Activated effector memory CD4-positive, alpha-beta T cell treated with Interleukin-2 at 50 U/mL for 16 hours (primary cell): Measurements from ENCODE around the gene NEU3.
"Not testable (repeated sequence)": the region's sequence is repeated elsewhere in the genome, so short reads cannot be mapped to it uniquely, and the experiment has no call there.

ENCODE experiments used
- DNase-seq: peaks from one replicate; pipeline ENCODE4 v3.0.0-alpha.2; 2020

The NEU3 gene

DNA sequence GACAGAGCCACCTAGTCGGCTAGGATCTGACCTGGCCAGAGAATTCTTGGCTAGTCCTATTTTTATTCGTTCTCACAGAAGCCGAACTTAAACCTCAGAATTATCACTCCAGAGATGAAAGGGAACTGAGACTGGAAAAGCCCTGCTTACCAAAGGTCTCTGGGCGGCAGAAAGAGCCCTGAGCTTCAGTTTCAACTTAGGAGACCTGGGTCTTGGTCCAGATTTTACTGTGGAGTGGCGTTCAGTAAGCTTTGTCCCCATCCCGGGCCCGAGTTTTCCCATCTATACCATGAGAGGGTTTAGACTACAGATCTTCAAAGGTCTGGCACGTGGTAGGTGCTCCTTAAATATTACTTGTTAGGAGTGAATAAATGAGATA, 516 bp downstream of the NEU3 start:
- no peak for DNase-seq

DNA sequence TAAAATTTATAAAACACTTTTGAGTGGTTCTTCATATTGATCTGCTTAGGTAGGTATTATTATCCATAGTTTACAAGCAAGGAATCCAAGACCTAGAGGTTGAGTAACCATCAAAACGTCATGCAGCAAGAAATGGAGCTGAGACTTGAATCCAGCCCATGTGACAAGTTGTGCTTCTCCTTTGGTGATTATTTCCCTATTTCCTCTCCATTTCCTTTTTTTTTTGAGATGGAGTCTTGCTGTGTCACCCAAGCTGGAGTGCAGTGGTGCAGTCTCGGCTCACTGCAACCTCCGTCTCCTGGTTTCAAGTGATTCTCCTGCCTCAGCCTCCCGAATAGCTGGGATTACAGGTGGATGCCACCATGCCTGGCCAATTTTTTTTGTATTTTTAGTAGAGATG, 1.4 kb downstream of the NEU3 start:
- DNase-seq, result not testable (repeated sequence)

GRCh38 chr11:74990941-74991340, 2.2 kb downstream of the NEU3 start:
- no peak for DNase-seq

- DNase-seq, result no peak
These were observed 4.1 kb downstream of the NEU3 start for GRCh38 chr11:74992852-74993251.

- no peak for DNase-seq
These were observed 12.2 kb downstream of the NEU3 start for GRCh38 chr11:75000975-75001354.

DNA sequence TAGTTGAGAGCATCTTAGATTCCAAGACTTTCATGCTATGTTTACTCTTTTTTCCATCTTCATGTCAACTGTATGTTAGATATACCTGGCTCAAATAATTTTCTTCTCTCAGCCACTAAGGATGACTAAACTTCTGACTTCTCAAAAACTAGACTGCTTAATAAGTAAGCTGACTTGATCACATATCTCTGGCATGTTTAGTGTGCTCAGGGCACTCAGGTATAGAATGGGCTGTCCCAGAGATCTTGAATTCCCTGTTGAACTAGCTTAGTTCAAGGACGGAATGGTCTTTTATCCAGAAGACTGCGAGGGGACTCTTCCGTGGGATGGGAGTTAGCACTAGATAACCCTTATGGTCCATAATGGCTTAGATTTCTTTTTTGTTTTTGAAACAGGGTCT, 13.0 kb downstream of the NEU3 start:
- DNase-seq, result no peak

DNA sequence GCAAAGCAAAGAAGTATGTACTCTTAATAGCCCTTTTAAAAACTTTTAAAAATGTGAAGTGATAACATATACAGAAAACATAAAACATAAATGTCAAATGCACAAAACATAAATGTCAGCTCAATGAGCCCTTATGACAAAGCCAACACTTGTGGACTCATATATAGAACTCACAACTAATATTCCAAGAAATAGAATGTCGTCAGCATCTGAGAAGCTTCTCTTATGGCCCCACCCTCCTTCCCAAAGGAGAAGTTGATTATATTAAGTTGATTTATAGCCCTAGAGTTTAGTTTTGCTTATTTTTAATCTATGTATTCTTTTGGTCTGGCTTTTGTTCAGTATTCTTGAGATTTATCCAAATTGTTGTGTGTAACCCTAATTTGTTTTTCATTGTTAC, 13.8 kb downstream of the NEU3 start:
- no peak for DNase-seq

- DNase-seq, result no peak
These were observed 15.5 kb downstream of the NEU3 start for GRCh38 chr11:75004215-75004614.

- DNase-seq, result no peak
These were observed 22.6 kb downstream of the NEU3 start for GRCh38 chr11:75011357-75011756.

GRCh38 chr11:75011872-75012271, 23.1 kb downstream of the NEU3 start:
- no peak for DNase-seq

- DNase-seq, result no peak
These were observed 24.3 kb downstream of the NEU3 start for GRCh38 chr11:75013051-75013450.

DNA sequence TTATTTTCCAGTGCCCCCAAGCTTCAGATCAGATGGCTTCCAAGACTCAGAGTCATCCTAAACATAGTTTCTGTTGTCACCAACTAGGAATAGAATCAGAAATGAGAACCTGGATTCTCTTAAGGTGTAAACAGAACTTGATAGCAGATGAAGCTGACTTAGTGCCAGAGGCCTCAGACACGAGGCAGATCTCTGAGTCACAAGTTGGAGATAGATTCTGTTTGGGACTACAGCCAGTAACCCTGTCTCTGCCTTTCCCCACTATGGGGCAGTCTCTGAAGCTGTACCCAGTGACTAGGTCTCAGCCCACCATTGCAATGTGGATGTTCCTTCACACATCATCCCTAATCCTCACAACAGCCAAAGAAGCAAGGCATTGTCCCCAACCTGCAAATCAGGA, 25.4 kb downstream of the NEU3 start:
- no peak for DNase-seq

DNA sequence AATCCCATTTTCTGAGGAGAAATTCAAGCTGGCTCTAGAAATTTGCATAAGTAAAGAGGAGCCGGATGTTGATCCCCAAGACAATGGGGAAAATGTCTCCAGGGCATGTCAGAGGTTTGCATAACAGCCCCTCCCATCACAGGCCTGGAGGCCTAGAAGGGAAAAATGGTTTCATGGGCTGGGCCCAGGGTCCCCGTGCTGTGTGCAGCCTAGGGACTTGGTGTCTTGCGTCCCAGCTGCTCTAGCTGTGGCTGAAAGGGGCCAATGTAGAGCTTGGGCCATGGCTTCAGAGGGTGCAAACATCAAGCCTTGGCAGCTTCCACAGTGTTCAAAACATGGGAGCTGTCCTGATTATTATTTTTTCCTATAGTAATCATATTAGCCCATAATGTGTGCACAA, 30.5 kb downstream of the NEU3 start:
- not testable (repeated sequence) for DNase-seq

GRCh38 chr11:75020328-75020727, 31.6 kb downstream of the NEU3 start:
- not testable (repeated sequence) for DNase-seq

DNA sequence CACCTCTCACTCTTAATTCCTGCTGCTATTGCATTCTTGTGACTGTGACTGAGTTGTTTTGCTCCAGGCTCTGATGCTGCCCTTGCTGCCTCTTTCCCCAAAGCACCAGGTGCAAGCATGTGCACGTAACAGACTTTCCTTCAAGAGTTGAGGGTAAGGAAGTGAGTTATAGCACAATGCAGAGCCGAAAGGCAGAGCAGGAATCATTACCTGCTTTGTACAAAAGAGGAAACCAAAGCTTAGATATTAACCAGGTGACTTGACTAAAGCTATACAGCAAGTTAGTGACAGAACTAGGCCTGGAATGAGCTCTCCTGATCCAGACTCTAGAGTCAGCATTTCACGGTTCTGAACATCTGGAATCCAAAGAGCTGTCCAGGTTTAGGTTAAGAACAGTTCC, 33.6 kb downstream of the NEU3 start:
- DNase-seq, result no peak

DNA sequence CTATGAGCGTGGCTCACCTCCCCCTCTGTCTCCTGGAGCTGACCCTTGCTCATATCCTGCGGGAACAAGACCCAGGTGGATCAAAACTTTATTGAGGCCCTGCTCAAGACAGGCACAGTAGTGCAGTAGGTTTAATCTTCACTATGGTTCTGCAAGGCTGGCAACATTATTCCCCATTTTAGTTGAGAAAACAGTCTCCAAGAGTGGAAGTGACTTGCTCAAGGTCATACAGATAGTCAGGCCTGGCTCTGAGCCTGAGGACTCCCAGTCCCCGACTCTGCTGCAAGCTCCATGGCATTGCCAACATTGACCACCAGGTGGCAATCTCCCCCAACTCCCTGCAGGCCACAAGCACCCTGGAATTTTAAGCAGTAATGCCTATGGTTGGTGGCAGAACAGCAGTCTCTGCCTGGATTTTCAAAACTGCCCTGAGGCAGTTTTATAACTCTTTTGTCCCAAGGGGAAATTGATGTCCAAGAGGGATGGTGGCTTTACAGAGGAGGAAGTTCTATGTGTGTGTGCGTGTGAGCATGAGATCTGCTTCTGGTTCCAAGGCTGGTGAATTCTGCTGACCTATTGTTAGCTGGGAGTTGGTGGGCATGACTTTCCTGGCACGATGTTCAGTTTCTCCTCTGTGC, 34.1 kb downstream of the NEU3 start:
- DNase-seq, result peak; percentile 61

DNA sequence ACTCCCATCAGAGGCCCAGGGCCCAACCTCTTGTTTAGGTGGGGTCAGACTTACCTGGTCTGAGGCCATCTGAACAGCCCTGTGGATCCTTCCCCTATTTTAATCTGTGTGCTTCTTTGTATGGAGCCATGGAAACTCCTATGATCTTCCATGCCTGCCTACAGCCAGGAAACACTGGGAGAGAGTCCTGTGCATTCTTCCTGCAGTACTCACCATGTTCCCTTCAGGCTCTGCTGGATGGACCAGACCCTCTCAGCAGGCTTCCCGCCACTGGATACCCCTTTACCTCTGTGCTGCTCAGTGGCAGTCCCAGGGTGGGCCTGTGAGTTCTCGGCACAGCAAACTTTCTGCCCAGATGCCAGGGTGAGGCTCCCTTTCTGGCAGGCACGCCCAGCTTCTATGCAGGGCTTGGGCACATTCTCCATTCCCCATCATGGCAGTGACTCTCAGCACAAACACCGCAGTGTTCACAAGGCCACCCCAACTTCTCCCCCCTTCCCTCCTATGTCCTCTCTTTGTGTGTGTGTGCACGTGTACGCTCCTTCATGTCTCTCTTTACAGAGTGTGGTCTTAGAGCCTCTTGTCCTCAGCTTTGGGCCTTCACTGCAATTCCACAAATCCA, 34.8 kb downstream of the NEU3 start:
- DNase-seq, result no peak

GRCh38 chr11:75024068-75024449, 35.3 kb downstream of the NEU3 start:
- DNase-seq, result no peak

GRCh38 chr11:75024764-75025211, 36.1 kb downstream of the NEU3 start:
- no peak for DNase-seq

- no peak for DNase-seq
These were observed 36.8 kb downstream of the NEU3 start for GRCh38 chr11:75025561-75025960.

DNA sequence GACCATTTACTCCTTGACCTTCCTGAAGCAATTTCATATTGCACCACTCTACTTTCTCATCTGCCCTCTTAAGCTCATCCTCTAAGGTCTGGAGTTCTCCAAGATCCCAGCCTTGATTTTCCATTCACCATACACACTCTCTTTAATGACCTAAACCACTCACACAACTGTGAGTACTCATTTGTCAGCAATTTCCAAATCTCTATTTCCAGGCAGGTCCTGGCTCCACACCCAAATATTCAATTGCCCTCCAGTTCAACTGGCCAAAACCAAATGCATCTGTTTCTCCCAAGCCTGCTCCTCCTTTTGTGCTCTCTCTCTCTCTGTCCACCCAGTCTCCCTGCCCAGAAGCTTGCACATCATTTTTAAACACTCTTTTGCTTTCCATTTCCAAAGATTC, 39.6 kb downstream of the NEU3 start:
- no peak for DNase-seq

DNA sequence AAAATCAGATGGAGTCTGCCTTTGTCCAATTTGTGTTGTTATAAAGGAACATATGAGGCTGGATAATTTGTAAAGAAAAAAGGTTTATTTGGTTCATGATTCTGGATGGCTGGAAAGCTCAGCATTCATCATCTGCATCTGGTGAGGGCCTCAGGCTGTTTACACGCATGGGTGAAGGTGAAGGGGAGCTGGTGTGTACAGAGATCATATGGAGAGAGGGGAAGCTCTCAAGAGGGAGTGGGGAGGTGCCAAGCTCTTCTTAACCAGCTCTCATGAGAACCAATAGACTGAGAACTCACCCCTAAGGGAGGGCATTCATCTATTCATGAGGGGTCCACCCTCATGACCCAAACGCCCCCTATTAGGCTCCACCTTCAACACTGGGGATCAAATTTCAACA, 40.0 kb downstream of the NEU3 start:
- DNase-seq, result no peak

DNA sequence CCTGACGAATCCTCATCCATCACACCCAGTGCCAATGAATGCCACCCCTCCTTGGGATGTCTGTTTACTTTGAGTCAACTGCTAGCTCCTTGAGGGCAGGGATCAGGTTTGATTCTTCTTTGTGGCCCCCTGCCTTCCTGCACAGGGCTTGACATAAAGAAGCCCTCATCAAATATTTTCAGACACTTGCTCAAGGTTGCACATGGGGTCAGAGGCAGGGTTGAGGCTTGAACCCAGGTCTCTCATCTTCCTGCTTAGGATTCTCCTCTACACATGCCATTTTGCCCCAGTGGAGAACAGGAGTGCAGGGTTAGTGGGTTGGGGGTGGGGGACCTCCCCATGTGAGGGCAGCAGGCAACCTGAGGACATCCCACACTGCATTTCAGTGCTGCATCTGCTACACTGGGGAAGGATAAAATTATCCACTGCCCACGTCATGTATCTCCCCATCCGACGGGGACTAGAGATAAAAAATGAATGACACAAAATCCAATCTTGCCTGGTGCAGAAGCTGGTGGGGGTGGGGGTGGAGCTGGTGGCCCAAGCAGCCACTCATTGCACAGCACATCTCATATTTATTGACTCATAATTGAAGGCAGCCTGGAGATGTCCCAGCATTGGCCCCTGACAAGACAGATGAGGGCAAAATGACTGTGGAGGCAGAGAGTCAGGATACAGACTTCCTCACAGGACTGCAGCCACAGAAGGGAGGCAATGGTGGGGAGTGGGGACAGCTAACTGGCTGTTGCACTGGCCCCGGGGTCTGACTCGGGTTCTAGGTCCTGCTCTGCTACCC, 41.3 kb downstream of the NEU3 start:
- DNase-seq, result no peak

DNA sequence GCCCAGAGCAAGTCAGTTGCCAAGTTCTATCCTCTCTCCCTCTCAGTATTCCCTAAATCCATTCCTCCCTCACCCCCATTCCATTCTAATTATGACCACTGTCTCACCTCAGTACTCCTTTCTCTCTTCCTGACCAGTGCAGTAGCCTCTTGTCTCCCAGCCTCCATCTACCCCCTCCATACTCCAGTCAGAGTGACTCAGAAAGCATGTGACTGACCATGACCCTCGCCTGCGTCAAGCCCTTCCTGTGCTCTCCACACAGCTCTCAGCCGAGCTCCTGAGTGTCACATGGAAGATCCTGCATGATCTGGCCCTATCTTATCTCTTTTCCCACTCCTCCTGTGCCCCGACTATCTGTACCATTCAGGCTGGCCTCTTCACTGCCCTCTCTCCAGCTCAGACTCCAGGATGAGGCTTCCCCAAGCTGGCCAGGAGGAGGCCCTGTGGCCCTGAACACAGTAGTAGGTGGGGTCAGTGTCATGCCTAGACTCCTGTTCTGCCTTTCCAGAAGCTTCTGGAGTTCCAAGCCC, 42.6 kb downstream of the NEU3 start:
- no peak for DNase-seq
